ENCODE measurements around the gene SYNE4. TPM values are rescaled to one million over a fixed set of nuclear protein-coding genes. Genes with fewer than 3 reads are reported as not detected.
"Not testable (repeated sequence)": the region's sequence is repeated elsewhere in the genome, so short reads cannot be mapped to it uniquely, and the experiment has no call there.

Gene SYNE4
- total and polyA plus RNA-seq, 9 of the 15 experiments (the other 6 are each of a cell fraction or from before 2014, with no cell fraction given) = 0.03 to 0.65 (median 0.29) TPM

GRCh38 chr19:35980997-35981396 is 27.6 kb downstream of the SYNE4 start:
- BruUV-seq (replicated peaks); H3K9me3 ChIP-seq (replicated peaks; ENCODE audit: control insufficient read depth, insufficient read depth, low read depth, low read length); H4K20me1 ChIP-seq (replicated peaks; ENCODE audit: control insufficient read depth, insufficient read depth, low read length); ATAC-seq; H3K4me1 ChIP-seq (replicated peaks in 1 of 2; ENCODE audit: control insufficient read depth in 2 of 2, insufficient read depth in 2 of 2, low read length in 2 of 2); FAIRE-seq; H3K9ac ChIP-seq (ENCODE audit: insufficient read depth in 1 of 2, low read depth in 2 of 2, low read length in 2 of 2); H3K36me3 ChIP-seq (ENCODE audit: control insufficient read depth, insufficient read depth, low read length); POLR2A ChIA-PET; H3K79me2 ChIP-seq (ENCODE audit: control insufficient read depth, insufficient read depth, low read length); H2AFZ ChIP-seq (ENCODE audit: low read depth, low read length); H3K27ac ChIP-seq (ENCODE audit: extremely low read depth, low read depth, low read length); H3K4me3 ChIP-seq; H3K9me1 ChIP-seq (ENCODE audit: control insufficient read depth, insufficient read depth, low read length); intact Hi-C loops (cut with micrococcal nuclease); DNase-seq (ENCODE audit: extremely low read depth in 1 of 4, low spot score in 3 of 4); H3K4me2 ChIP-seq (ENCODE audit: insufficient read depth, low read length); in situ Hi-C loops (cut with MboI): not testable (repeated sequence)
- CTCF ChIA-PET (ENCODE audit: low intra/inter-chr PET ratio) = interaction anchor here (0.6 kb wide), 1 partner anchor 1229 kb away, joined by 4 read pairs; no protein-coding TSS in a partner anchor
- H3K27me3 ChIP-seq (ENCODE audit: control insufficient read depth in 2 of 2, insufficient read depth in 2 of 2, low read length in 2 of 2) = peaks cover 18 to 60% of the 10 kb centered on the region in 2 experiments; a peak in 4 of 5 replicates
- TF ChIP-seq EGR1 (conservative IDR thresholded peaks at IDR 0.05) = 0 out of 2 replicates have a peak, but pooled peaks have one; percentile 36
- WGBS (ENCODE audit: insufficient coverage, low coverage, missing lambda C conversion rate) = 5% methylated on average over 4 of the region's 4 CpGs

GRCh38 chr19:35978832-35979365 is 29.7 kb downstream of the SYNE4 start:
- Histone ChIP-seq H3K9me1 (ENCODE audit: control insufficient read depth, insufficient read depth, low read length) (no peaks in the 10 kb centered on the region), H2AFZ (ENCODE audit: low read depth, low read length) (no peak overlapping the region), H3K9ac (ENCODE audit: insufficient read depth in 1 of 2, low read depth in 2 of 2, low read length in 2 of 2) (peak overlapping the region in 1 of 2 experiments; percentile 58; a peak in 1 of 4 replicates), H3K4me3 (no peak overlapping the region), H3K4me1 (replicated peaks in 1 of 2; ENCODE audit: control insufficient read depth in 2 of 2, insufficient read depth in 2 of 2, low read length in 2 of 2) (peaks cover 0 to 8% of the 10 kb centered on the region in 2 experiments; a peak in 1 of 5 replicates), H3K9me3 (replicated peaks; ENCODE audit: control insufficient read depth, insufficient read depth, low read depth, low read length) (no peaks in the 10 kb centered on the region), H3K27me3 (ENCODE audit: control insufficient read depth in 2 of 2, insufficient read depth in 2 of 2, low read length in 2 of 2) (peaks cover 13 to 51% of the 10 kb centered on the region in 2 experiments; a peak in 4 of 5 replicates), H3K36me3 (ENCODE audit: control insufficient read depth, insufficient read depth, low read length) (no peaks in the 10 kb centered on the region), H4K20me1 (replicated peaks; ENCODE audit: control insufficient read depth, insufficient read depth, low read length) (0 out of 2 replicates have a peak, but pooled peaks cover 3% of the 10 kb centered on the region), H3K27ac (ENCODE audit: extremely low read depth, low read depth, low read length) (no peak overlapping the region), H3K79me2 (ENCODE audit: control insufficient read depth, insufficient read depth, low read length) (no peaks in the 10 kb centered on the region), H3K4me2 (ENCODE audit: insufficient read depth, low read length) (no peak overlapping the region)
- POLR2A ChIA-PET = interaction anchor here (0.7 to 1.3 kb wide), 3 partner anchors 9 to 651 kb away, joined by 3 to 4 read pairs (median 3); partner anchors contain the start of gene THAP8
- WGBS (ENCODE audit: insufficient coverage, low coverage, missing lambda C conversion rate) = 7% methylated on average over 20 of the region's 20 CpGs
- DNase-seq (ENCODE audit: extremely low read depth in 1 of 4, low spot score in 3 of 4) (no peak), FAIRE-seq (no peak), ATAC-seq (no peak)
- no TSS peak for BruUV-seq (replicated peaks)
- in situ Hi-C loops (cut with MboI) (no loop called here), intact Hi-C loops (cut with micrococcal nuclease) (no loop called here)
- CTCF ChIA-PET (ENCODE audit: low intra/inter-chr PET ratio) = no interaction called here
- TF ChIP-seq ZNF785 (CRISPR knock-in tag; IDR thresholded peaks at IDR 0.05) (no peak), DLX4 (CRISPR knock-in tag; IDR thresholded peaks at IDR 0.05) (no peak), ZFP30 (CRISPR knock-in tag; IDR thresholded peaks at IDR 0.05; ENCODE audit: borderline replicate concordance) (no peak), MCM3 (IDR thresholded peaks at IDR 0.05) (no peak), IRF1 (CRISPR knock-in tag; IDR thresholded peaks at IDR 0.05; ENCODE audit: borderline replicate concordance) (no peak), ZNF395 (CRISPR knock-in tag; IDR thresholded peaks at IDR 0.05) (no peak), FOXJ3 (CRISPR knock-in tag; IDR thresholded peaks at IDR 0.05) (no peak)

Data from K562 (cell line).